GM18870 (cell line): Measurements from ENCODE around the gene YLPM1.
"Not testable (repeated sequence)": the region's sequence is repeated elsewhere in the genome, so short reads cannot be mapped to it uniquely, and the experiment has no call there.

Experiments
- ATAC-seq: cut with Tn5 transposase; IDR thresholded peaks from one replicate; pipeline ENCODE4 v1.9.1; 2021; ENCODE audit warnings: moderate library complexity; ENCODE audit not compliant: unreplicated experiment

The YLPM1 gene

GRCh38 chr14:74762917-74763802, at the start of gene YLPM1:
Gene YLPM1, plus strand, starts transcription at chr14:74763316. Its CDS starts 174 bp downstream, at chr14:74763490.
- ATAC-seq = peak; percentile 92

- no peak for ATAC-seq
Observed at GRCh38 chr14:74713395-74713735, 49.8 kb upstream of the YLPM1 start.

GRCh38 chr14:74720526-74720925, 42.6 kb upstream of the YLPM1 start:
- ATAC-seq = no peak

- ATAC-seq = no peak
Observed at GRCh38 chr14:74723134-74723533, 40.0 kb upstream of the YLPM1 start.

GRCh38 chr14:74732387-74732786, 30.7 kb upstream of the YLPM1 start:
- ATAC-seq = no peak

GRCh38 chr14:74733221-74733620, 29.9 kb upstream of the YLPM1 start:
- no peak for ATAC-seq

GRCh38 chr14:74735125-74735524, 28.0 kb upstream of the YLPM1 start:
- ATAC-seq = no peak

- no peak for ATAC-seq
Observed at GRCh38 chr14:74737753-74738325, 25.3 kb upstream of the YLPM1 start.

- no peak for ATAC-seq
Observed at GRCh38 chr14:74739293-74740030, 23.7 kb upstream of the YLPM1 start.

GRCh38 chr14:74747237-74747636, 15.9 kb upstream of the YLPM1 start:
- ATAC-seq = no peak

- ATAC-seq = no peak
Observed at GRCh38 chr14:74754157-74754556, 9.0 kb upstream of the YLPM1 start.

- no peak for ATAC-seq
Observed at GRCh38 chr14:74754899-74755298, 8.2 kb upstream of the YLPM1 start.

GRCh38 chr14:74756326-74756725, 6.8 kb upstream of the YLPM1 start:
- ATAC-seq = no peak

GRCh38 chr14:74758505-74758904, 4.6 kb upstream of the YLPM1 start:
- not testable (repeated sequence) for ATAC-seq

- no peak for ATAC-seq
Observed at GRCh38 chr14:74763803-74764531, 851 bp downstream of the YLPM1 start.

GRCh38 chr14:74765721-74766120, 2.6 kb downstream of the YLPM1 start:
- no peak for ATAC-seq

GRCh38 chr14:74771399-74771798, 8.3 kb downstream of the YLPM1 start:
- ATAC-seq = no peak

GRCh38 chr14:74784634-74785033, 21.5 kb downstream of the YLPM1 start:
- ATAC-seq = no peak

- ATAC-seq = no peak
Observed at GRCh38 chr14:74785056-74785613, 22.0 kb downstream of the YLPM1 start.

GRCh38 chr14:74786796-74787315, 23.7 kb downstream of the YLPM1 start:
- ATAC-seq = no peak
